GM06990 (cell line): ENCODE data around the gene LRRC40.

Experiments used
- DNase-seq: peaks from one replicate; pipeline ENCODE4 v3.0.0-alpha.2; 2011; ENCODE audit not compliant: insufficient read length; ENCODE audit errors: extremely low read depth
- H3K27me3 ChIP-seq: replicated peaks from 2 replicates; pipeline ENCODE4 v1.6.0; 2011; ENCODE audit warnings: low read length; ENCODE audit not compliant: control insufficient read depth, insufficient read depth
- H3K36me3 ChIP-seq: 2 replicates; pipeline ENCODE4 v1.5.1; 2011; ENCODE audit warnings: low read length; ENCODE audit not compliant: control insufficient read depth, insufficient read depth
- H3K4me3 ChIP-seq: replicated peaks from 2 replicates; pipeline ENCODE4 v1.5.1; 2011; ENCODE audit warnings: low read depth, mild to moderate bottlenecking, control low read depth, low read length
- TF ChIP-seq, protein P1 (sequence below): IDR thresholded peaks from 2 replicates; pipeline ENCODE4 v1.5.1; 2011; ENCODE audit warnings: low read length, control low read depth, mild to moderate bottlenecking, inconsistent platforms; ENCODE audit not compliant: insufficient read depth, poor library complexity, severe bottlenecking

Gene LRRC40

DNA sequence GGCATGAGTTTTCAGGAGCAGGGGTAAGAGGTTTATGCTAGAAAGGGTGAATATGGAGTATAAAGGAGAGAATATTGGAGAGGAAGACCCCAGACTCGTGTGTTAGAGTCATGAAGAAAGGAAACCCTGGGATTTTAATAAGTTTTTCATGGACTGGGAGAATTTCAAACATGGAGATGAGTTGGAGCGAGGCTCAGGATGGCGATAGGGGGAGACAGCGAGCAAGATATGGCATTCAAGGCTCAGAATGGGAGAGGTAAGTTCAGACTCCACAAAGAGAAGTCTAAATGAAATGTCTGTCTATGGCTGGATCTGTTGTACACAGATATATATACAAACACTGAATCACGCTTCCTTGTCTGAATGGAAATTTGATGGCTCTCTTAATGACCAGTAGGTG is 92.5 kb downstream of the LRRC40 start:
- Histone ChIP-seq H3K4me3 (no peak overlapping the region), H3K27me3 (no peaks in the 10 kb centered on the region), H3K36me3 (no peaks in the 10 kb centered on the region)
- DNase-seq: no peak
- TF ChIP-seq, protein P1, sequence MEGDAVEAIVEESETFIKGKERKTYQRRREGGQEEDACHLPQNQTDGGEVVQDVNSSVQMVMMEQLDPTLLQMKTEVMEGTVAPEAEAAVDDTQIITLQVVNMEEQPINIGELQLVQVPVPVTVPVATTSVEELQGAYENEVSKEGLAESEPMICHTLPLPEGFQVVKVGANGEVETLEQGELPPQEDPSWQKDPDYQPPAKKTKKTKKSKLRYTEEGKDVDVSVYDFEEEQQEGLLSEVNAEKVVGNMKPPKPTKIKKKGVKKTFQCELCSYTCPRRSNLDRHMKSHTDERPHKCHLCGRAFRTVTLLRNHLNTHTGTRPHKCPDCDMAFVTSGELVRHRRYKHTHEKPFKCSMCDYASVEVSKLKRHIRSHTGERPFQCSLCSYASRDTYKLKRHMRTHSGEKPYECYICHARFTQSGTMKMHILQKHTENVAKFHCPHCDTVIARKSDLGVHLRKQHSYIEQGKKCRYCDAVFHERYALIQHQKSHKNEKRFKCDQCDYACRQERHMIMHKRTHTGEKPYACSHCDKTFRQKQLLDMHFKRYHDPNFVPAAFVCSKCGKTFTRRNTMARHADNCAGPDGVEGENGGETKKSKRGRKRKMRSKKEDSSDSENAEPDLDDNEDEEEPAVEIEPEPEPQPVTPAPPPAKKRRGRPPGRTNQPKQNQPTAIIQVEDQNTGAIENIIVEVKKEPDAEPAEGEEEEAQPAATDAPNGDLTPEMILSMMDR: peak; percentile 42

DNA sequence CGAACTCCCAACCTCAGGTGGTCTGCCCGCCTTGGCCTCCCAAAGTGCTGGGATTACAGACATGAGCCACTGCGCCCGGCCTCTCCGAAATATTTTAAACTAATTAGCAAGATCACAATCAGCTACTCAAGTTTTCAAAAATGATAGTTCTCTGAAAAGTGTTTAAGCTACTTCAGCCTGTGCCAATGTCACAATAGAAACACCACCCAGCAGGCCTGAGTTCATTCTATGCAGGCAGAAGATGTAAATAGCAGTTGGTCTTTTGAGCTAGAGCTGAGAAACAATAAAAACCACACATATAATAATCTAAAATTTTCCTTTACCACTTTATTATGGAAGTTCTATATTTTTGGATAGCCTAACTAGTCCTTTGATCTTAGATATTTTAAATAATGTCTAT is 96.1 kb downstream of the LRRC40 start:
- Histone ChIP-seq H3K27me3 (no peaks in the 10 kb centered on the region), H3K4me3 (no peak overlapping the region), H3K36me3 (no peaks in the 10 kb centered on the region)
- no peak for DNase-seq
- TF ChIP-seq, protein P1: no peak

DNA sequence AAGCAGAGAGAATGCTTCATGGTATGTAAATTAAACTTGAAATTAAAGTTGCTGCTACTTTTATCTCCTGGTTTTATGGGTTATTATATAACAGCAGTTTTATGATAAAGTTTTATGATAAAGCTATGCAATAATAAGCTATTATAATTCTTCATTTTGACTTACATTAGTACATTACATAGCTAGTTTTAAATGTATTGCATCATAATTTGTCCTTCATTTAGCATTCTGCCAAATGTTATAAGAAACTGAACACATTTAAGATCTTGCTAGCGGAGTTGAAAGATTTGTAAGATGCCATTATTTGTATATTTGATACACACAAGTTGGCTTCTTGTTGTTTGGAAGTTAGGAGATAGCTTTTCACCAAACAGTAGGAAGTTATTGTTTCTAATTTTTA is 101.6 kb downstream of the LRRC40 start:
- TF ChIP-seq, protein P1: no peak
- DNase-seq: no peak
- Histone ChIP-seq H3K4me3 (no peak overlapping the region), H3K36me3 (no peaks in the 10 kb centered on the region), H3K27me3 (no peaks in the 10 kb centered on the region)

DNA sequence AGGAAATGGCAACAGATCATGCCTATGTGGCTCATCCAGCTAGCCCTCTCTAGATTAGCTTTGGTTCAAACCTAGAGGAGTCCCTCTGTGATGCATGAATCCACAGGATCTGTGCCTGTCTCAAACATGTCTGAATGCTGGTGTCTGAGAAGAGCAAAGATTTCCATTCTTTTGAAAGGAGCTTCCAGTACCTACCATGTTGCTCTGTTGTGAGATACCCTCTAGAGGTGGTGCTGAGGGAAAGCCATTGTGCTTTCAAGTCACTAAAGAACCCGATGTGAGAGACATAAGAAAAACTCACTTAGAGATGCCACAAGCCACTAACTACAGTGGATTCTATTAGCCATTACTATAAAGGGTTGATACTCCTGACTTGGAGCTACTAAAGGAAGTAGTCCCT is 103.6 kb downstream of the LRRC40 start:
- DNase-seq: no peak
- Histone ChIP-seq H3K4me3 (no peak overlapping the region), H3K27me3 (no peaks in the 10 kb centered on the region), H3K36me3 (no peaks in the 10 kb centered on the region)
- TF ChIP-seq, protein P1: no peak

DNA sequence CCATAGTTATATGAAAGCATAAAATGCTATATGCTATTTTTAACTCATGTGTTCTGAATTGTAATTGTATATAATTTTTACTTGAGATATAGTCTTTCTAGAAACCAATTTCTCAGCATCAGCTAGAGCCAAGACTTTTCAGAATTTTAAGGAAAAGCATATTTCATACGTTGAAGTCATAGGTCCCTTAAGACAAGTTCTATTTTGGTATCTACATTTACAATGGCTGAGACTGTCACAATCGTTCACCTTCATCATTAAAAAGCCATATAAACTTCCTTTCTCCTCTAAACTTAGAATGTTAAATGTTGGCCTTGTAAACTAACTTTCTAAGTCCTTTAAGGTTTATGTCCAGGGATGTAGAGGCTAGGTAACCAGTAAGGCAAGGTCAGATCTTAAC is 104.1 kb downstream of the LRRC40 start:
- Histone ChIP-seq H3K4me3 (no peak overlapping the region), H3K27me3 (no peaks in the 10 kb centered on the region), H3K36me3 (no peaks in the 10 kb centered on the region)
- TF ChIP-seq, protein P1: no peak
- DNase-seq: no peak
